ENCODE results near the gene ZNF185. TPM values are rescaled to one million over a fixed set of nuclear protein-coding genes. Genes with fewer than 3 reads are reported as not detected.
A peak's percentile ranks its signal among the peaks of the same experiment; 100 is the strongest.

The ZNF185 gene
- total and polyA plus RNA-seq, 4 experiments from 2014 or later: 2.0 to 2.9 (median 2.4) TPM

GRCh38 chrX:152896450-152896849 lies 1.4 kb upstream of the ZNF185 start:
- Mint-ChIP-seq H3K27ac (no peak overlapping the region), H3K27me3 (peaks cover 10 to 18% of the 10 kb centered on the region in 2 donors), H3K4me1 (peaks cover 0 to 5% (median under 1%) of the 10 kb centered on the region in 4 donors), H3K9me3 (no peaks in the 10 kb centered on the region), H3K36me3 (no peaks in the 10 kb centered on the region), H3K4me3 (peak overlapping the region in 2 of 8 donors; percentile 1 to 63)
- Histone ChIP-seq H3K4me3 (ENCODE audit: low read length in 2 of 2) (no peak overlapping the region), H3K27me3 (ENCODE audit: insufficient read depth, low read length) (no peaks in the 10 kb centered on the region), H3K36me3 (ENCODE audit: insufficient read depth, low read length) (no peaks in the 10 kb centered on the region), H3K27ac (ENCODE audit: low read depth, low read length) (no peak overlapping the region), H3K4me1 (ENCODE audit: insufficient read depth, low read length) (no peaks in the 10 kb centered on the region), H3K9me3 (ENCODE audit: control insufficient read depth in 1 of 2, low read length in 2 of 2) (no peaks in the 10 kb centered on the region)
- intact Hi-C loops (cut with micrococcal nuclease): no loop called here
- no peak for DNase-seq
- ChIA-PET POLR2A (ENCODE audit: partially characterized antibody) (no interaction called here), CTCF (ENCODE audit: partially characterized antibody) (no interaction called here)

- Histone ChIP-seq H3K9me3 (ENCODE audit: control insufficient read depth in 1 of 2, low read length in 2 of 2) (no peaks in the 10 kb centered on the region), H3K27me3 (ENCODE audit: insufficient read depth, low read length) (no peaks in the 10 kb centered on the region), H3K36me3 (ENCODE audit: insufficient read depth, low read length) (no peaks in the 10 kb centered on the region), H3K4me3 (ENCODE audit: low read length in 2 of 2) (no peak overlapping the region), H3K4me1 (ENCODE audit: insufficient read depth, low read length) (no peaks in the 10 kb centered on the region), H3K27ac (ENCODE audit: low read depth, low read length) (no peak overlapping the region)
- peak overlapping the region in 1 of 8 donors; percentile 26 for H3K4me3 Mint-ChIP-seq
- ChIA-PET POLR2A (ENCODE audit: partially characterized antibody) (no interaction called here), CTCF (ENCODE audit: partially characterized antibody) (no interaction called here)
- H3K27ac Mint-ChIP-seq: no peak overlapping the region
- intact Hi-C loops (cut with micrococcal nuclease): no loop called here
- H3K4me1 Mint-ChIP-seq: peaks cover 0 to 5% (median under 1%) of the 10 kb centered on the region in 4 donors
- H3K9me3 Mint-ChIP-seq: no peaks in the 10 kb centered on the region
- DNase-seq: no peak
- H3K27me3 Mint-ChIP-seq: peaks cover 11 to 18% of the 10 kb centered on the region in 2 donors
- H3K36me3 Mint-ChIP-seq: no peaks in the 10 kb centered on the region
Measured at GRCh38 chrX:152898442-152898841, 575 bp downstream of the ZNF185 start.

- CTCF ChIA-PET (ENCODE audit: partially characterized antibody): no interaction called here
- Histone ChIP-seq H3K9me3 (ENCODE audit: control insufficient read depth in 1 of 2, low read length in 2 of 2) (no peaks in the 10 kb centered on the region), H3K27me3 (ENCODE audit: insufficient read depth, low read length) (no peaks in the 10 kb centered on the region), H3K4me1 (ENCODE audit: insufficient read depth, low read length) (no peaks in the 10 kb centered on the region), H3K27ac (ENCODE audit: low read depth, low read length) (no peak overlapping the region), H3K36me3 (ENCODE audit: insufficient read depth, low read length) (no peaks in the 10 kb centered on the region), H3K4me3 (ENCODE audit: low read length in 2 of 2) (no peak overlapping the region)
- peaks cover 11 to 18% of the 10 kb centered on the region in 2 donors for H3K27me3 Mint-ChIP-seq
- POLR2A ChIA-PET (ENCODE audit: partially characterized antibody): no interaction called here
- no peak overlapping the region for H3K27ac Mint-ChIP-seq
- H3K4me3 Mint-ChIP-seq: no peak overlapping the region
- no peaks in the 10 kb centered on the region for H3K9me3 Mint-ChIP-seq
- DNase-seq: no peak
- peaks cover 0 to 5% (median under 1%) of the 10 kb centered on the region in 4 donors for H3K4me1 Mint-ChIP-seq
- intact Hi-C loops (cut with micrococcal nuclease): no loop called here
- no peaks in the 10 kb centered on the region for H3K36me3 Mint-ChIP-seq
Measured at GRCh38 chrX:152899111-152899873, 1.4 kb downstream of the ZNF185 start.

GRCh38 chrX:152899874-152900719 lies 2.2 kb downstream of the ZNF185 start:
- Mint-ChIP-seq H3K36me3 (no peaks in the 10 kb centered on the region), H3K27me3 (peaks cover 11 to 17% of the 10 kb centered on the region in 2 donors), H3K4me3 (no peak overlapping the region), H3K9me3 (no peaks in the 10 kb centered on the region), H3K4me1 (peaks cover 0 to 5% (median under 1%) of the 10 kb centered on the region in 4 donors), H3K27ac (no peak overlapping the region)
- CTCF ChIA-PET (ENCODE audit: partially characterized antibody): no interaction called here
- no peaks in the 10 kb centered on the region for H3K36me3 ChIP-seq (ENCODE audit: insufficient read depth, low read length)
- no peak overlapping the region for H3K27ac ChIP-seq (ENCODE audit: low read depth, low read length)
- H3K4me3 ChIP-seq (ENCODE audit: low read length in 2 of 2): no peak overlapping the region
- intact Hi-C loops (cut with micrococcal nuclease): no loop called here
- no peaks in the 10 kb centered on the region for H3K27me3 ChIP-seq (ENCODE audit: insufficient read depth, low read length)
- DNase-seq: no peak
- H3K9me3 ChIP-seq (ENCODE audit: control insufficient read depth in 1 of 2, low read length in 2 of 2): no peaks in the 10 kb centered on the region
- POLR2A ChIA-PET (ENCODE audit: partially characterized antibody): no interaction called here
- no peaks in the 10 kb centered on the region for H3K4me1 ChIP-seq (ENCODE audit: insufficient read depth, low read length)

GRCh38 chrX:152900937-152901445 lies 3.1 kb downstream of the ZNF185 start:
- CTCF ChIA-PET (ENCODE audit: partially characterized antibody): no interaction called here
- peaks cover 9 to 15% of the 10 kb centered on the region in 2 donors for H3K27me3 Mint-ChIP-seq

GRCh38 chrX:152901816-152902501 lies 4.1 kb downstream of the ZNF185 start:
- Mint-ChIP-seq H3K27me3 (peaks cover 3 to 6% of the 10 kb centered on the region in 2 donors), H3K36me3 (no peaks in the 10 kb centered on the region), H3K27ac (no peak overlapping the region), H3K9me3 (no peaks in the 10 kb centered on the region), H3K4me3 (no peak overlapping the region), H3K4me1 (no peaks in the 10 kb centered on the region)
- Histone ChIP-seq H3K9me3 (ENCODE audit: control insufficient read depth in 1 of 2, low read length in 2 of 2) (no peaks in the 10 kb centered on the region), H3K27ac (ENCODE audit: low read depth, low read length) (no peak overlapping the region), H3K27me3 (ENCODE audit: insufficient read depth, low read length) (no peaks in the 10 kb centered on the region), H3K4me1 (ENCODE audit: insufficient read depth, low read length) (no peaks in the 10 kb centered on the region), H3K36me3 (ENCODE audit: insufficient read depth, low read length) (no peaks in the 10 kb centered on the region), H3K4me3 (ENCODE audit: low read length in 2 of 2) (no peak overlapping the region)
- intact Hi-C loops (cut with micrococcal nuclease): no loop called here
- ChIA-PET POLR2A (ENCODE audit: partially characterized antibody) (no interaction called here), CTCF (ENCODE audit: partially characterized antibody) (no interaction called here)
- no peak for DNase-seq

More at GRCh38 chrX:152900937-152901445, 3.1 kb downstream of the ZNF185 start:
- intact Hi-C loops (cut with micrococcal nuclease): no loop called here
- Histone ChIP-seq H3K9me3 (ENCODE audit: control insufficient read depth in 1 of 2, low read length in 2 of 2) (no peaks in the 10 kb centered on the region), H3K27ac (ENCODE audit: low read depth, low read length) (no peak overlapping the region), H3K4me1 (ENCODE audit: insufficient read depth, low read length) (no peaks in the 10 kb centered on the region), H3K27me3 (ENCODE audit: insufficient read depth, low read length) (no peaks in the 10 kb centered on the region), H3K4me3 (ENCODE audit: low read length in 2 of 2) (no peak overlapping the region), H3K36me3 (ENCODE audit: insufficient read depth, low read length) (no peaks in the 10 kb centered on the region)
- no peaks in the 10 kb centered on the region for H3K9me3 Mint-ChIP-seq
- no peaks in the 10 kb centered on the region for H3K36me3 Mint-ChIP-seq
- POLR2A ChIA-PET (ENCODE audit: partially characterized antibody): no interaction called here
- H3K4me1 Mint-ChIP-seq: peaks cover 0 to 5% (median 0%) of the 10 kb centered on the region in 4 donors
- no peak overlapping the region for H3K27ac Mint-ChIP-seq
- no peak for DNase-seq
- H3K4me3 Mint-ChIP-seq: no peak overlapping the region

GRCh38 chrX:152902502-152902820 lies 4.6 kb downstream of the ZNF185 start:
- no peaks in the 10 kb centered on the region for H3K4me1 Mint-ChIP-seq
- H3K27me3 Mint-ChIP-seq: peaks cover 2 to 6% of the 10 kb centered on the region in 2 donors
- intact Hi-C loops (cut with micrococcal nuclease): no loop called here
- H3K9me3 ChIP-seq (ENCODE audit: control insufficient read depth in 1 of 2, low read length in 2 of 2): no peaks in the 10 kb centered on the region
- H3K4me3 ChIP-seq (ENCODE audit: low read length in 2 of 2): no peak overlapping the region
- no peaks in the 10 kb centered on the region for H3K36me3 ChIP-seq (ENCODE audit: insufficient read depth, low read length)
- no peaks in the 10 kb centered on the region for H3K27me3 ChIP-seq (ENCODE audit: insufficient read depth, low read length)
- no peak for DNase-seq
- H3K9me3 Mint-ChIP-seq: no peaks in the 10 kb centered on the region
- no peak overlapping the region for H3K27ac ChIP-seq (ENCODE audit: low read depth, low read length)
- POLR2A ChIA-PET (ENCODE audit: partially characterized antibody): no interaction called here
- H3K4me3 Mint-ChIP-seq: no peak overlapping the region
- no peaks in the 10 kb centered on the region for H3K36me3 Mint-ChIP-seq
- CTCF ChIA-PET (ENCODE audit: partially characterized antibody): no interaction called here
- H3K27ac Mint-ChIP-seq: no peak overlapping the region
- no peaks in the 10 kb centered on the region for H3K4me1 ChIP-seq (ENCODE audit: insufficient read depth, low read length)

Measured in CD4-positive, alpha-beta memory T cell (primary cell).